NCI-H524 (cell line): ENCODE measurements around the gene SYNE1.
"Not testable (repeated sequence)": the region's sequence is repeated elsewhere in the genome, so short reads cannot be mapped to it uniquely, and the experiment has no call there.

Experiments
- DNase-seq, 2 experiments: peaks; one replicate each; lab custom pipeline; 2025; lab: John Stamatoyannopoulos, UW

SYNE1 gene

GRCh38 chr6:152098683-152099082 lies 538.5 kb downstream of the SYNE1 start:
- no peak for DNase-seq

GRCh38 chr6:152096863-152097496 lies 540.2 kb downstream of the SYNE1 start:
- DNase-seq, result peak; percentile 56 to 92

- DNase-seq, result no peak
Measured at GRCh38 chr6:152094992-152095592, 542.1 kb downstream of the SYNE1 start.

- DNase-seq, result peak; percentile 23 to 87
Measured at GRCh38 chr6:152094276-152094675, 542.9 kb downstream of the SYNE1 start.

DNA sequence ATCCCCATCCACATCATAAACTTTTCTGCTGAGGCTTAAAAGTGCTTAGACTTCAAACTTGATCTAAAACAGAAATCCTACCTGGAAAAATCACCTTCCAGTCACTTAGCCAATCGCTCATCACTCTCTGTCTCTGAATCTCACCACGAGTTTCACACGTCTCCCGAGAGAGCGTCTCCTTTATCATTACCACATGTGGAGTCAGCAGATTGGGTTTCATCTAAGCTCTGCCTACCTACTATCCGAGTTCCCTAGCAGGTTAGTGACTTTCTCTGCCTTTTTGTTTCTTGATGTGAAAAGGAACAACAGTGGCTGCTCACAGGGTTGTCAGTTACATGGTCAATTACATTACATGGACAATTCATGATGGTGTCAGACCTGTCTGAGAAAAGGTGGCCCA lies 543.5 kb downstream of the SYNE1 start:
- DNase-seq, result peak in 1 of 2 experiments; percentile 12

GRCh38 chr6:152091851-152092341 lies 545.3 kb downstream of the SYNE1 start:
- no peak for DNase-seq

- DNase-seq, result no peak
Measured at GRCh38 chr6:152091201-152091600, 546.0 kb downstream of the SYNE1 start.

- no peak for DNase-seq
Measured at GRCh38 chr6:152089992-152090391, 547.2 kb downstream of the SYNE1 start.

DNA sequence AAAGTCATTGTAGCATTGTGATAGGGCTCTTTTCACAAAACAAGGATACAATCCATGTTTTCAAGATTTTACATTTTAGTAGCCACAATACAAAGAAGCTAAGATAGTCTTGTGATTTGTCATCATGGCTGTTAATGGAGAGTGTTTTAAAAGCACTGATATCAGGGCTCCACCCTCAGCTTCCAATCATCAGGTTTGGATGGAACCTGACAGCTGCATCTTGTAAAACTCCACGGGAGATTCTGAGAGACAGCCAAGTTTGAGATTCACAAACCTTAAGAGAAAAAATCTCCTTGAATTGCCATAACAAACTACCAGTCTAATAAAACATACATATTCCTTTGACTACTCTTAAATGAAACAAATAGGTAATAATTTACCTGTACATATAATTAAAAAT lies 549.5 kb downstream of the SYNE1 start:
- no peak for DNase-seq

- no peak for DNase-seq
Measured at GRCh38 chr6:152087096-152087495, 550.1 kb downstream of the SYNE1 start.

DNA sequence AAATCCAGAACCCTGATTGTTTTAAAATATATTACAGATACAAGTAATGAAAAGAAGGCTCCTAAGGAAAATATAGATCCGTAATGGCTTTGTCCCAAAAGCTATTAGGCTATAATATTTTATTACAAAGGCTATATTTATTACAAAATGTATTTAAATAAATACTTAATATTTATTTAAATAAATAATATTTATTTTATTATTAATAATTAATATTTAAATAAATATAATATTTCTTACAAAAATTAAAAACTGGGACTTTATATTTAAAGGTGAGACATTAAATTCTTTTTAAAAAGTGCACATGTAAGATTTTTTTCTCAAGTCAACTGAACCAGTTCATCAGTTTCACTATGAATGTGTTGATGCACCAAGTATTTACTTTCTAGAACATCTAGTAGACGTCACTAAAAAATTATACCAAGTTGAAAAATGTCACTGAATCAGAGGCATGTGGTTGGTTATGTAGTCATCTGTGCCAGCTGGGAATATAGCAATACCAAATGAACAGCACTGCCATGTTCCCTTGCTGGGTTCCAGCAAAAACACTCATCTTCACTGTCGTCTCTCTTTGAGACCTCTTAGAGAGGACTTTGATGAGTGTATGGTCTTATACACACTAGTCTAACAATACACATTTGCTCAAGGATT lies 550.8 kb downstream of the SYNE1 start:
- DNase-seq, result no peak

- DNase-seq, result no peak
Measured at GRCh38 chr6:152085451-152085921, 551.7 kb downstream of the SYNE1 start.

DNA sequence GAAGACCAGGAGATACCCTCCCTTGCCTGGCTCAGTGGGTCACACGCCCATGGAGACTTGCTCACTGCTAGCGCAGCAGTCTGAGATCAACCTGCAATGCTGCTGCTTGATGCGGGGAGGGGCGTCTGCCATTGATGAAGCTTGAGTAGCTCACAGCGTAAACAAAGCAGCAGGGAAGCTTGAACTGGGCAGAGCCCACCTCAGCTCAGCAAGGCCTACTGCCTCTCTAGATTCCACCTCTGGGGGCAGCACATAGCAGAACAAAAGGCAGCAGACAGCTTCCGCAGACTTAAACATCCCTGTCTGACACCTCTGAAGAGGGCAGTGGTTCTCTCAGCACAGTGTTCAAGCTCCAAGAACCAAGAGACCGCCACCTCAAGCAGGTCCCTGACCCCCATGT lies 558.4 kb downstream of the SYNE1 start:
- DNase-seq, result no peak

DNA sequence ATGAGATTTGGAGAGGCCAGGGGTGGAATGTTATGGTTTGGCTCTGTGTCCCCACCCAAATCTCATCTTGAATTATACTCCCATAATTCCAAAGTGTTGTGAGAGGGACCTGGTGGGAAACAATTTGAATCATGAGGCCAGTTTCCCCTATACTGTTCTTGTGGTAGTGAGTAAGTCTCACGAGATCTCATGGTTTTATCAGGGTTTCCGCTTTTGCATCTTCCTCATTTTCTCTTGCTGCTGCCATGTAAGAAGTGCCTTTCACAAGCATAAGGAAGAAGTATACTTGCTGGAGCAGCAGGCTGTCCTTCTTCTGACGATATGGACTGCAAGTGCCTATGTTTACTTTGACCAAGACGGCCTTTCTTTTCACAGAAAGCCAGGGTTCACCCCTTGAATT lies 559.2 kb downstream of the SYNE1 start:
- no peak for DNase-seq

DNA sequence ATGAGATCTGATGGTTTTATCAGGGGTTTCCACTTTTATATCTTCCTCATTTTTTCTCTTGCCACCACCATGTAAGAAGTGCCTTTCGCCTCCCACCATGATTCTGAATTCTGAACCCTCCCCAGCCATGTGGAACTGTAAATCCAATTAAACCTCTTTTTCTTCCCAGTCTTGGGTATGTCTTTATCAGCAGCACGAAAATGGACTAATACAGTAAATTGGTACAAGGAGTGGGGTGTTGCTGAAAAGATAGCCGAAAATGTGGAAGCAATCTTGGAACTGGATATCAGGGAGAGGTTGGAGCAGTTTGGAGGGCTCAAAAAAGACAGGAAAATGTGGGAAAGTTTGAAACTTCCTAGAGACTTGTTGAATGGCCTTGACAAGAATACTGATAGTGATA lies 560.9 kb downstream of the SYNE1 start:
- DNase-seq, result not testable (repeated sequence)

DNA sequence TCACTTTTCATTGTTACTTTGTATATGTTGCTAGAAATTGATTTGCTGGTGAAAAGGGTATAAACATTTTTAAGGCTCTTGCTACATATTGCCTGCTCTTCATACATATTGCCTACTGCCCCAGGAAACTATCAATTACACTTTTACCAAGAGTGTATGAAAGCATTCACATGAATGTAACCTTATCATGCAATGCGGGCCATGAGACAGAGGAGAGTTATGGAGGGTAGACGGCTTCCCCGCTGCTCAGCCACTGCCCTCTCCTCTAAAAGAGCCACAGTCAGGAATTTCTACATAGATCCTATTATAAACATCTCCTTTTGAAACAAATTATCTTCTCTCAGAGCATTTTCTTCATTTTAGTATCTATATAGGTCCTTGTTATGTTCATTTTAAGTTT lies 565.3 kb downstream of the SYNE1 start:
- no peak for DNase-seq
